Esophagus squamous epithelium (tissue), 4 donors: Measurements from ENCODE around the gene KRT86.

ENCODE experiments used
- POLR2A ChIP-seq, 4 donors: fragments of 450-650 bp; IDR thresholded peaks; one replicate each; pipeline ENCODE4 v1.6.1; 2017; ENCODE audit warnings: antibody characterized with exemption in 4 of 4, mild to moderate bottlenecking in 4 of 4, moderate library complexity in 3 of 4
- TF ChIP-seq, protein P1 (sequence below), 6 experiments: fragments of 450-650 bp in 4 of 6; fragments of 200-600 bp in 2 of 6; sonication (generic) in 2 of 6; IDR thresholded peaks; one replicate each; pipeline ENCODE4 v1.5.1; 2016 to 2019; ENCODE audit warnings: antibody characterized with exemption in 6 of 6, mild to moderate bottlenecking in 4 of 6, moderate library complexity in 4 of 6

DNA sequence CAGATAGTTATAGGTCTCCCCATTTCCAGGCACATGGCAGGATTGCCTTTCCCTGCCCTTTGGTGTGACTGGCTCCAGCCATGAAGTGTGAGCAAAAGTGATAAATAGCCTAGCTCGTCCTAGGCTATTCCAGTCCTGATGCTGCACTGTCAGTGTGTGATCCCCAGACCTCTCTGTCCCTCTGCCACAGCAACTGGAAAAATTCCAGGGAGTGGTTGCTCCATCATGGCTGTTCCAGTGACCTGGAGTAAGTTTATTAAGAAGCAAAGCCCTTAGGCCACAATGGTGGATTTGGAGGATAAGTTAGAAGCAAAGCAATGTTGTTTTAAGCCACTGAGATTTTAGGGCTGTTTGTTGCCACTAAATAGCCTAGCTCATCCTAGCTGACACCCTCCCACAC is 56.6 kb downstream of the KRT86 start:
- TF ChIP-seq, protein P1, sequence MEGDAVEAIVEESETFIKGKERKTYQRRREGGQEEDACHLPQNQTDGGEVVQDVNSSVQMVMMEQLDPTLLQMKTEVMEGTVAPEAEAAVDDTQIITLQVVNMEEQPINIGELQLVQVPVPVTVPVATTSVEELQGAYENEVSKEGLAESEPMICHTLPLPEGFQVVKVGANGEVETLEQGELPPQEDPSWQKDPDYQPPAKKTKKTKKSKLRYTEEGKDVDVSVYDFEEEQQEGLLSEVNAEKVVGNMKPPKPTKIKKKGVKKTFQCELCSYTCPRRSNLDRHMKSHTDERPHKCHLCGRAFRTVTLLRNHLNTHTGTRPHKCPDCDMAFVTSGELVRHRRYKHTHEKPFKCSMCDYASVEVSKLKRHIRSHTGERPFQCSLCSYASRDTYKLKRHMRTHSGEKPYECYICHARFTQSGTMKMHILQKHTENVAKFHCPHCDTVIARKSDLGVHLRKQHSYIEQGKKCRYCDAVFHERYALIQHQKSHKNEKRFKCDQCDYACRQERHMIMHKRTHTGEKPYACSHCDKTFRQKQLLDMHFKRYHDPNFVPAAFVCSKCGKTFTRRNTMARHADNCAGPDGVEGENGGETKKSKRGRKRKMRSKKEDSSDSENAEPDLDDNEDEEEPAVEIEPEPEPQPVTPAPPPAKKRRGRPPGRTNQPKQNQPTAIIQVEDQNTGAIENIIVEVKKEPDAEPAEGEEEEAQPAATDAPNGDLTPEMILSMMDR (IDR thresholded peaks at IDR 0.05) = no peak
- TF ChIP-seq POLR2A (IDR thresholded peaks at IDR 0.05) = no peak
